Parathyroid adenoma (tissue), 2 donors: ENCODE measurements around the gene NAPB.
A peak's percentile ranks its signal among the peaks of the same experiment; 100 is the strongest.

ENCODE experiments used
- H2AFZ ChIP-seq: fragments of 300-600 bp; sonication (generic); one replicate; pipeline ENCODE4 v1.7.0; 2017; ENCODE audit warnings: antibody characterized with exemption, mild to moderate bottlenecking
- H3K27ac ChIP-seq: fragments of 300-600 bp; sonication (generic); one replicate; pipeline ENCODE4 v1.7.0; 2017
- H3K27me3 ChIP-seq: fragments of 300-600 bp; sonication (generic); one replicate; pipeline ENCODE4 v1.7.0; 2017; ENCODE audit warnings: low read length; ENCODE audit not compliant: control insufficient read depth, insufficient read depth
- H3K36me3 ChIP-seq: fragments of 300-600 bp; sonication (generic); one replicate; pipeline ENCODE4 v1.7.0; 2017; ENCODE audit warnings: low read length; ENCODE audit not compliant: control insufficient read depth, insufficient read depth
- H3K4me1 ChIP-seq: fragments of 300-600 bp; sonication (generic); one replicate; pipeline ENCODE4 v1.7.0; 2017; ENCODE audit warnings: control low read depth
- H3K4me2 ChIP-seq: fragments of 300-600 bp; sonication (generic); one replicate; pipeline ENCODE4 v1.7.0; 2017; ENCODE audit warnings: low read length
- H3K4me3 ChIP-seq: fragments of 300-600 bp; sonication (generic); one replicate; pipeline ENCODE4 v1.7.0; 2017; ENCODE audit warnings: low read depth, low read length
- H3K79me2 ChIP-seq: fragments of 300-600 bp; sonication (generic); one replicate; pipeline ENCODE4 v1.7.0; 2017; ENCODE audit warnings: control low read depth
- H3K9ac ChIP-seq: fragments of 300-600 bp; sonication (generic); one replicate; pipeline ENCODE4 v1.7.0; 2017; ENCODE audit warnings: mild to moderate bottlenecking
- H3K9me3 ChIP-seq: fragments of 300-600 bp; sonication (generic); one replicate; pipeline ENCODE4 v1.7.0; 2017; ENCODE audit warnings: low read length; ENCODE audit not compliant: control insufficient read depth
- TF ChIP-seq, protein P1 (sequence below): fragments of 300-600 bp; sonication (generic); IDR thresholded peaks from one replicate; pipeline ENCODE4 v1.7.0; 2017; ENCODE audit warnings: antibody characterized with exemption, mild to moderate bottlenecking
- donor health status: primary hyperparathyroidism.

NAPB gene

DNA sequence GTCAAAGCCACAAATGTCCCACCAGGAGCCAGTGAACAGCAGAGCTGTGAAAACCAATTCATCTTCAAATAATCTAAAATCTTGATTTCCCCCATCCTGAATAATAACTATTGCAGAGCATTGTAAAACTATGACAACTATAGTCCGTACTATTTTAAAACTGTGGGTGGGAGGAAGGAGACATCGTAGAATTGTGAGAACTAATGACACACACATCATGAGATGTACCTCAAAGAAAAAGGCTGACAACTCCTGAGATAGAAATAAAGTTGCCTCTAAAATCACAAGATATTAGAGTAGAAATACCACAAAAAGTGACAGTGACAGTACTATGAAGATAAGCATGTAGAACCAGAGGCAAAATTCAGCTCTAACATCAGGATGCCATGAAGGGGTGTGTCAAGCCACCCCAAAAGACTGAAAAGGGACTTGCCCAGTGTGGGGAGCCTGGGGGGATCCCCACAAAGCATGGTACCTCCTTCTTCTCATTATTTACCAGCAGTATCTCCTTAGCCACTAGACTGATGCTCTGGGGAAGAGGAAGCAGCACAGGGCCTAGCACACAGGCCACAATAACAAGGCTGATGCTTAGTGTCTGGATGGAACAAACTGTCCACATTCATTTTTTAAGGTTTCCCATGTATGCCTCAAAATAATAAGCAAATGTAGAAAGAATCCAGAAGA is 13.4 kb downstream of the NAPB start:
- TF ChIP-seq, protein P1, sequence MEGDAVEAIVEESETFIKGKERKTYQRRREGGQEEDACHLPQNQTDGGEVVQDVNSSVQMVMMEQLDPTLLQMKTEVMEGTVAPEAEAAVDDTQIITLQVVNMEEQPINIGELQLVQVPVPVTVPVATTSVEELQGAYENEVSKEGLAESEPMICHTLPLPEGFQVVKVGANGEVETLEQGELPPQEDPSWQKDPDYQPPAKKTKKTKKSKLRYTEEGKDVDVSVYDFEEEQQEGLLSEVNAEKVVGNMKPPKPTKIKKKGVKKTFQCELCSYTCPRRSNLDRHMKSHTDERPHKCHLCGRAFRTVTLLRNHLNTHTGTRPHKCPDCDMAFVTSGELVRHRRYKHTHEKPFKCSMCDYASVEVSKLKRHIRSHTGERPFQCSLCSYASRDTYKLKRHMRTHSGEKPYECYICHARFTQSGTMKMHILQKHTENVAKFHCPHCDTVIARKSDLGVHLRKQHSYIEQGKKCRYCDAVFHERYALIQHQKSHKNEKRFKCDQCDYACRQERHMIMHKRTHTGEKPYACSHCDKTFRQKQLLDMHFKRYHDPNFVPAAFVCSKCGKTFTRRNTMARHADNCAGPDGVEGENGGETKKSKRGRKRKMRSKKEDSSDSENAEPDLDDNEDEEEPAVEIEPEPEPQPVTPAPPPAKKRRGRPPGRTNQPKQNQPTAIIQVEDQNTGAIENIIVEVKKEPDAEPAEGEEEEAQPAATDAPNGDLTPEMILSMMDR: no peak
- peaks cover 9% of the 10 kb centered on the region for H3K4me1 ChIP-seq
- no peak overlapping the region for H3K27ac ChIP-seq
- no peak overlapping the region for H3K4me2 ChIP-seq
- no peaks in the 10 kb centered on the region for H3K27me3 ChIP-seq
- H3K79me2 ChIP-seq: peaks cover 74% of the 10 kb centered on the region
- no peak overlapping the region for H2AFZ ChIP-seq
- H3K9me3 ChIP-seq: no peaks in the 10 kb centered on the region
- H3K36me3 ChIP-seq: no peaks in the 10 kb centered on the region
- H3K9ac ChIP-seq: no peak overlapping the region
- no peak overlapping the region for H3K4me3 ChIP-seq

DNA sequence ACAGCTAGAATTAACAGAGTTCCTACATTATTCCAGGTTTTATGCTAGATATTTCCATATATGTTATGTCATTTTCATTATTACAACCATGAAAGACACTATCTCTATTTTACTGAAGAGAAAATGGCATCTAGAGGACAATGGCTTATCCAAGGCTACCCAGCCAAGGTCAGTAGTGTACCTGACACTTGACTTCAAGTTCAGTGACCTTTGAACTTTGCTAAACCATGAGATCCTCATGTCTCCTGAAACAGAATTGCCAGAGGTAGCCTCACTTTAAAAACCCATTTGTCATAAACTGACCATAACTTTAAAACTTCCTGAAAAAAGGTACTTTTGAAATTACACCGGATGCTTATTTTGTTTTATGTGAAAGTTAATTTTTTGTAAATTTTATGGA is 14.4 kb downstream of the NAPB start:
- Histone ChIP-seq H3K36me3 (no peaks in the 10 kb centered on the region), H3K4me1 (peaks cover 7% of the 10 kb centered on the region), H3K9me3 (no peaks in the 10 kb centered on the region), H3K27me3 (no peaks in the 10 kb centered on the region), H3K79me2 (peaks cover 74% of the 10 kb centered on the region), H2AFZ (no peak overlapping the region), H3K27ac (no peak overlapping the region), H3K4me3 (no peak overlapping the region), H3K9ac (no peak overlapping the region), H3K4me2 (no peak overlapping the region)
- TF ChIP-seq, protein P1: no peak

DNA sequence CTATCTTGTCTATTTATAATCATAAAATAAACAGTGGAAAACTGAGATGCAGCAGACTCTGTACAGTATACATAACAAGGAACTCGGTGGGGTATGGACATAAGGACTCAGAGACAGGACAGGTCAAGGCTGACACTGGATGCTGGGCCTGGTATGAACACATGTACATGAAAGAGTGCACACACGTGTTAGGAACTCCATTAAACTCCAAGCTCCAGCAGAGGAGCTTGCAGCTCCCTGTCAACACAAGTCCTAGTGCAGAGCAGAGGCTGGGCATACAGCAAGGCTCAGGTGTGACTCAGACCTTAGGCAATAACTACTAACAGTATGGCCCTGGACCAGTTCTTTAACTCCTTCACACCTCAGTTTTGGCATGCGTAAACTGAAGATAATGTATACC is 17.1 kb downstream of the NAPB start:
- TF ChIP-seq, protein P1: no peak
- no peak overlapping the region for H3K4me3 ChIP-seq
- H2AFZ ChIP-seq: no peak overlapping the region

DNA sequence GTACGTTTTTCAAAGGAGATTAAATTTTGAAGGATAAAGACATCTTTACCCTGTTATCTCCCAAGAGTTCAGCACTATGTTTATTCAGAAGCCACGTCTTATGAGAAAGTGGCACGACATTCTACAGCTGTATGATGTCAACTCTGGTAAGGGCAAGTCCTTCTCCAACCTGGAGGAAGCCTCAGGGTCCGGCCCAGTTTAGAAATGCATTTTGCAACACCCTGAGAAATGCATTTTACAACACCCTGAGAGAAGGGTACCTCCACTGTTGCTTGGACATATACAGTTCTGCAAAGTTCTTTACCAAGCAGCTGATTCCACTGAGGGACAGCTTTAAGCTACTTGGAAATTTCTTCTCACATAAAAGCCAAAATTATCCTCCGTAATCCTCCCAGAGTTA is 17.5 kb downstream of the NAPB start:
- Histone ChIP-seq H3K9ac (no peak overlapping the region), H3K36me3 (no peaks in the 10 kb centered on the region), H3K9me3 (no peaks in the 10 kb centered on the region), H3K27me3 (no peaks in the 10 kb centered on the region), H3K4me1 (peaks cover 17% of the 10 kb centered on the region), H2AFZ (no peak overlapping the region), H3K27ac (no peak overlapping the region), H3K4me2 (no peak overlapping the region), H3K79me2 (peaks cover 44% of the 10 kb centered on the region), H3K4me3 (no peak overlapping the region)
- TF ChIP-seq, protein P1: no peak

More for the DNA sequence above, 17.1 kb downstream of the NAPB start:
- Histone ChIP-seq H3K4me2 (no peak overlapping the region), H3K36me3 (no peaks in the 10 kb centered on the region), H3K4me1 (peaks cover 17% of the 10 kb centered on the region), H3K9me3 (no peaks in the 10 kb centered on the region), H3K79me2 (peaks cover 49% of the 10 kb centered on the region), H3K27ac (no peak overlapping the region), H3K9ac (no peak overlapping the region), H3K27me3 (no peaks in the 10 kb centered on the region)

DNA sequence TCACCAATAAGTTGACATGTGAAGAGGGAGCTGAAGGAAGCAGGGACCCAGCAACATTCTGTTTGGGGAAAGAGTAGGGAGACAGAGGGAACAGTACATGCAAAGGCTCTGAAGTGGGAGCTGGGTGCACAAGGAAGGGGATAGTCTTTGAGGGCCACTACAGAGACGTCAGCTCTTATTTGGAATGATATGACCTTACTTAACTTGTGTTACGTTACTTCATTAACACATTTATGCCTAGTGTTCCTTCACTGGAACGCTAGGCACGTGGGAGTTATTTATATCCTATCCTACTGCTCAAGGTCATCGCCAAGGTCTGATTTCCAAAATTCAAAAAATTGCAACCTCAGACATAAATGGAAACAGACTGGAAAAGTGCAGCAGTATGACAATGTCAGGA is 20.2 kb downstream of the NAPB start:
- H3K36me3 ChIP-seq: no peaks in the 10 kb centered on the region
- H3K27ac ChIP-seq: peak overlapping the region; percentile 55
- H3K27me3 ChIP-seq: no peaks in the 10 kb centered on the region
- no peak overlapping the region for H2AFZ ChIP-seq
- peak overlapping the region; percentile 24 for H3K4me2 ChIP-seq
- peaks cover 17% of the 10 kb centered on the region for H3K4me1 ChIP-seq
- TF ChIP-seq, protein P1: no peak
- H3K9ac ChIP-seq: no peak overlapping the region
- H3K9me3 ChIP-seq: no peaks in the 10 kb centered on the region
- H3K79me2 ChIP-seq: peaks cover 21% of the 10 kb centered on the region
- no peak overlapping the region for H3K4me3 ChIP-seq
